Stimulated activated CD4-positive, alpha-beta T cell treated with anti-CD3 and anti-CD28 coated beads, Interleukin-2, amount 100 ng/mL, for 24 hours (primary cell): ENCODE measurements around the gene TBC1D14.
A peak's percentile ranks its signal among the peaks of the same experiment; 100 is the strongest.

ENCODE experiments used
- DNase-seq, 2 donors: peaks; one replicate each; pipeline ENCODE4 v3.0.0-alpha.2; 2020

The TBC1D14 gene

DNA sequence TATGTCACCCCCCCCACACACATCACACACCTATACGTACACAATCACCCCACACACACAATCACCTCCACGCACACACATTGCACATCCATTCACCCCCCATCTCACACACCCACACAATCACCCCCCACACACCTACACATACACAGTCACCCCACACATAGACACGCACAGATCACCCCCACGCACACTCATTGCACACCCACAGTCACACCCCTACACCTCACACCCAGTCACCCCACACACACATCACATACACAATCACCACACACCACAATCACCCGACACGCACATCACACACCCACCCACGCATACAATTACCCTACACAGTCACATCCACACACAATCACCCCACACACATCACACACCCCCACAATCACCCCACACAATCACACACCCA lies 117.7 kb downstream of the TBC1D14 start:
- DNase-seq, result no peak

DNA sequence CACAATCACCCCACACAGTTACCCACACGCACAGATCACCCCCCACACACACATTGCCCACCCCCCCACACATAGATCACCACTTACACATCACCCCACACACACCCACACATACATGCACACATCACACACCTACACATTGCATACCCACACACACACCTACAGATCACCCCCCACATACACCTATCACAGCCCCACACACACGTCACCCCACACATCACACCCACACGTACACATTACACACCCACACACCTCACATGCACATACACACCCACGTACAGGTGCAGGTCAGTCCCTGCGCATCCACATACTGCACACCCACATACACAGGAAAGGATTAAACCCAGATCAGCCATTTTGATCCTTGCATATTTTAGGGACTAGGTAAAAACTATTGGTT lies 118.3 kb downstream of the TBC1D14 start:
- DNase-seq, result no peak

DNA sequence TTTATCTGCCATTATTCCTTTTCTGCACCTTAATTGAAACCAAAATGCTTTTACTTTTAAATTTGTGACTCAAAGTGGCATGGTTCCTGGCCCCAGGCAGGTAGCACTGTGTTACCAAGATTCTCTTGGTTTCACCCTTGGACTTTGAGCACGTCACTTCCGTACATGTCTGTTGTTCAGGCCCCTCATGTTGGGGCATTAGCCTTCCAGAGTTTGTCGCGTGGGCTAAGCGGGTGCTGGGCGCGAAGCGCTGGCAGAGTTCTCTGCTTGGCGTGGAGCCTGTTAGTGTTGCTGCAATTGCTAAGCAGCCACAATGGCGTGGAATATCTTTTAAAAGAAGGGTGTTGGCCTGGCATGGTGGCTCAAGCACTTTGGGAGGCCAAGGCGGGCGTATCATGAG lies 119.6 kb downstream of the TBC1D14 start:
- DNase-seq, result no peak

DNA sequence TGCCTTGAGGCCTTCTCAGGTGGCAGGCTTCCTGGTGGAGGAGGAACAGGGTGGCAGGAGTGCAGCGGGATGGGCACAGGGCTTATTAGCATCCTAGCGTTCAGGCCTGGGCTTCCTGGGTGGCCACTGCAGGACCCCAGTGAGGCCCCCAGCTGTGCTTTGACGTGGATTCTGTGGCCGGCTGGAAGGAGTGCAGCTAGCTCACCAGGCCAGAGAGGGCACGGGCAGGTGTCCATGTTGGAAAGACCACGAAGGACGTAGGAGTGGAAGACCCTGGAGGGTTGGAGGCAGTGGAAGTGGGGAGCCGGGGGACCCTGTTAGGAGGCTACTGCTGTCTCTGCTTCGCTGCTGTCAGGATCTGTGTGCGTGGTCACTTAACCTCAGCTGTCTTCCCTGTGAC lies 120.3 kb downstream of the TBC1D14 start:
- DNase-seq, result no peak

DNA sequence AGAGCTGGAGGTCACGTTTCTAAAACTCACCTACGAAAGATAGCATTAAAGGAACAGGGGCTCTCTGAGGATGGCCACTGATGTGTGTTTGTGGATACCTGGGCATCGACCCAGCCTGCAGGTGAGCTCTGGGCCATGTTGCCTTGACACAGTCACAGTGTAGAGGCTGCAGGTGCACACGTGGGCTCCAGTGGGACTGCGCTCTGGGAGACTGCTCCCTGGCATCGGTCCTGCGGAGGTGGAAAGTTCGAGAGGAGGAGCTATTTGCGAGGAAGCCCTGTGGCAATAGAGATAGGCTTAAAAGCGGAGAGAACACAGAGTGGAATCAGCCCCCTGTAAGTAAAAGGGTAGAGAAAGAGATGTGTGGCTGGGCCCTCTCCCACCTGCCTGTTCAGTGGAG lies 121.2 kb downstream of the TBC1D14 start:
- no peak for DNase-seq

DNA sequence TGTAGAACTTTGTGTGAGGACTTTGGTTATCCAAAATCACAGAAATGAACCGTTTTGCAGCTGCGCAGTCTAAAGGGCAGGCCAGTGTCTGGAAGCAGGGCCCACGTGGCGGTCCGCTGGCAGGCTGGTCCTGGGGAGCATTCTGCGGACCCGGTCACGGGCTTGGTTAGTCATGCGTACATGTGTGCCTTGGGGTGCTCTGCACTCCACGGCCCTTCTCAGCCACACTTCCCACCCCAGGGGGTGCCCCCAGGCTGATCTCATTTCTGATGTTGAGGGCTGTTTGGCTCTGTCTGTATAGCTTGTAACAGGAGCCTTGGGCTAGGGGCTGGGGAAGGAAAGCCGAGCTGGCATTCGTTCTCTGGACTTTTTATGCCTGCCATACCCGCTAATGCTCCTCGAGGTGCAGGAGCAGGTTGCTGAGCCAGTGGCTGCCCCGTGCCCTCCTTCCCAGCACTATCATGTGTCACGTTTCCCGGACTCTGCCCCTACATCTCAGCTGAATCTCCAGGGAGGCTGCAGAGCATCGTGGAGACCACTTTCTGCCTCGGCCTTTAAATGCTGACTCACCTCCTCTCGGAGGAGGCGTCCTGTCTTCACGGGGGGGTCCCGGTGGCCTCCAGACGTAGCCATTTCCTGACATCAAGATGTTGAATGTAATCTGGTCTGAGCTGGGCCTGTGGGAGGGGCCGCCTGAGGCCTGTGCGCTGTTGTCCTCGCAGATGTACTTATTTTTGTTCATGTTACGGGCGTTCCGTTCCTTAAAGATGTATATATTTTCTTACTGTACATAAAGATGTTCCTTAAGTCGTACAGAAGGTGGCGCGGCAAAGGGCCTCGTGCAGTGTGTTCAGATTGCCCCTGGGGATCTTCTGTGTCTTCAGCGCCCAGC lies 122.2 kb downstream of the TBC1D14 start:
- DNase-seq, result no peak

DNA sequence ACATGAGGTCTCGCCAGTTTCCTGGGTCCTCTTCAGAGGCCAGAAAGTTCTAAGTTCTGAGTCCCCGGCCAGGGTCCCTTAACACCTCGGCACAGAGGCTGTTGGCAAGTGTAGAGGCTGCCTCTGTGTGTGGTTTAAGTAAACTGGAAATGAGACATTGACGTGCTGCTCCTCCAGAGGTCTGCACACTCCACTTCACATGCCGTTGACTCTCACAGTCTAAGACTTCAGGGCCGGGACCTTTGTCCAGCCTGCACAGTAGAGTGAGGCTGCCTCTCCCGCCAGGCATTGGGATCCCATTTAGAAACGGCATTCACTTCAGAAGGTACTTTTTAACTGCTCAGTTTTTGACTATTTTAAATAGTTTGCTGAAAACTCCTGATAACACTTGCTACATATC lies 123.0 kb downstream of the TBC1D14 start:
- DNase-seq, result no peak

DNA sequence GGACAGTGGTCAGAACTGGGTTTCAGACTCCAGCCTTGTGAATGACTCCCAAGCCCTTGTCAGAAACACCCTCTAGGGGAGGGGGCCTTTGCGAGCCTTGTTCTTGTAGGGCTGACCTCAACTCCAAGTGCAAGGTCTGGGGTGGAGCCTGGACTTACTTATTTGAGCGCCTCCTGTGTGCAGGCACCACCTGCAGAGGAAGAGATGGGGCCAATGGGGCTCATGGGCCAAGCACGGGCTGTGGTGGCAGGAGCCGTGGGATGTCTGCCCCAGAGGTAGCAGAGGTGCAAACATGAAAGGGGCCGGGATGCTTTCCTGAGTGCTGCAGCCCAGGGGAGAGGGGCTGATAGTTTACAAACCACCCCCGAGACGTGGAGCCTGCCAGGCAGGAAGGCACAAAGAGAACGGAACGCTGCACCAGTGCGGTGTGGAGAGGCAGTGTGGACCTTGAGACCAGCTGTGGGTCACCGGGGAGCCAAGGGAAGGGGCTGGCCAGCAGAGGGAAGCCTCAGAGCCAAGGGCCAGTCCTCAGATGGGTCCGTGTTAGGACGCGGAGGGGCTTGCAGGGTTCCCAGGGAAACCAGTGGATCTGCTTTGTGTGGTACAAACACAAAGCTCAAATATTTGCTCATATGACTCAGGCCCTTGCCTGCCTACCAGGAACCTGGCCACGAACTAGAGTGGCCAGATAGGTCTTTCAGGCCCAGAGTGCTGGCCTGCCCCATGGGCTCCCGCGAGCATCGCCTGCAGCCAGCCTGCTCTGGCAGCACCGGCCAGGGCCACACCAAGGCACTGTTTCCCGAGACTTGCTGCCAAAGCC lies 124.8 kb downstream of the TBC1D14 start:
- DNase-seq, result no peak

DNA sequence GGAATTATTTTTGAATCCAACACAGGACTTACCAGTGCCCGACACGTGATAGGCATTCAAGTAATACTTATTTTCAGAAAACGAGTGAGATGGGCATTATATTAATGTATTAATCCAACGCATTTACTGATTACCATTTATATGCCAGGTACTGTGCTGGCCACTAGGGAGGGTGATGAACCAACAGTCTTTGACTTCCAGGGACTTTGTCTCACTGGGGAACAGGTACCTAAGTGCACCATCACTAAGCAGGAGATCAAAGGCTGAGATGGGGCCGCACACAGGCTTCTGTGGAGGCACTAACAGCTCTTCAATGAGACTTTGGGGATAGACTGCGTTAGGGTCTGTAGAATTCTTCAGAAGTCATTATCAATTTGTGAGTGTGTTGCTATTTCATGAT lies 127.8 kb downstream of the TBC1D14 start:
- no peak for DNase-seq

DNA sequence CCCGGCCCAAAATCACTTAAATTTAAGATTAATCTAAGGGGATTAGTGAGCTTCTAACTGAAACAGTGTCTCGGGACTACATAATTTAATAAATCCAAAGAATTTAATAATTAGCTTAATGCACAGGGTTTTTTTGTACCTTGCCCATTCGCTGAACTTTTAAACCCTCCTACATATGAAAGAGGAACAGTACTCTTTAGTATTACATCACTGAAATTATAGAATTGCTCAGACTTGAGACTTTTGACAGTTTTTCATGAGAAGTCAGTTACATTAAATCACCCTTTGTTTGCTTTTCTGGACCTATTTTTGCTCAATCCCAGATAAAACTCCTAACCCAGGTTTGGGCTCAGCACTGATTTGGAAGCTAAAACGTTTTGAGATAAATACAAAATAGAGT lies 131.1 kb downstream of the TBC1D14 start:
- no peak for DNase-seq

DNA sequence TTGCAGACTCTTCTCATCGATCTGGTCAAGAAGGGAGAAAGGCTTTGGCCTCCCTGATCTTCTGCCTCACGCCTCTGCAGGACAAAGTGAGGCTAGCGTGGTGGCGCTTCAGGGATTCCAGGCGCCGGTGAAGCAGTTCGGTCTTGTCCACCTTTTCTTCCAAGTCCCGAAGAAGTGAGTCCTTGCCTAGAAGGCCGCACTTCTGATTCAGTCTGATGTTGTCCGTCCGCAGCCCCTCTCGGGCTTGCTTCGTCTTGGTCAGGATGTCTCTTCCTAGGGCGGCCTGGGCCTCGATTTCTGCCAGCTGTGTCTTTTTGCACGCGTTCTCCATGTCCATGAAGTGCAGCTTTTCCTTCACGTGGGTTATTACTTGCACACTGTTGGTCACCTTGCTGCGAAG lies 131.6 kb downstream of the TBC1D14 start:
- no peak for DNase-seq

DNA sequence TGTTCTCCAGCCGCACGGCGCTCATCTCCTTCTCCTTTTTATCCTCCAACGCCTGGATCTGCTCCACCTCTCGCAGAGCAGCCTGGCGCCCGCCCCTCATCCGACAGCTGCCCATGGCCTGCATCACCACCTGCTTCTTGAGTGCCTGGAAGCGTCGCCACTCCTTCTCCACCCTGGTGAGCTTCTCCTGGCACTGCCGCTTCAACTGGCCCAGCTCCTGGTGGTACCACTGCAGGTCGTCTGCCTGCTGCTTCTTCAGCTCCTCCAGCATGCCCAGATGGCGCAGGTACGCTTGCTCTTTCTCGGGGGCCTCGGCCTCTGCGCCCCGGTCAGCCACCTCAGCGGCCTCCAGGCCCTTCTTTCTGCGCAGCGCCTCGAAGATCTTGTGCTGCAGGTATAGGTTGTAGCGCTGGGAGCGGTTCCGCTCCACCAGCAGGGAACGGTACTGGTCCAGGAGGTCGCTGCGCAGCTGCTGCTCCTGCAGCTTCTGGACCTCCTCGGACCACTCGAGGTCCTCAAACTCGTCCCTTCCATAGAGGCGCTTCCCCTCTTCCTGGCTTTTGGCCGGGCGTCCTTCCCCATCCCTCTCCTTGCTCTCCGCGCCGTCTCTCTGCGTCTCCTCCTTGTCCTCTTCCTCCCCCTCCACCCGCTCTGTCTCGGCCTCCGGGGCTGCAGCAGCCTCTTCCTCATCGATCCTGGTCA lies 132.3 kb downstream of the TBC1D14 start:
- DNase-seq, result no peak

DNA sequence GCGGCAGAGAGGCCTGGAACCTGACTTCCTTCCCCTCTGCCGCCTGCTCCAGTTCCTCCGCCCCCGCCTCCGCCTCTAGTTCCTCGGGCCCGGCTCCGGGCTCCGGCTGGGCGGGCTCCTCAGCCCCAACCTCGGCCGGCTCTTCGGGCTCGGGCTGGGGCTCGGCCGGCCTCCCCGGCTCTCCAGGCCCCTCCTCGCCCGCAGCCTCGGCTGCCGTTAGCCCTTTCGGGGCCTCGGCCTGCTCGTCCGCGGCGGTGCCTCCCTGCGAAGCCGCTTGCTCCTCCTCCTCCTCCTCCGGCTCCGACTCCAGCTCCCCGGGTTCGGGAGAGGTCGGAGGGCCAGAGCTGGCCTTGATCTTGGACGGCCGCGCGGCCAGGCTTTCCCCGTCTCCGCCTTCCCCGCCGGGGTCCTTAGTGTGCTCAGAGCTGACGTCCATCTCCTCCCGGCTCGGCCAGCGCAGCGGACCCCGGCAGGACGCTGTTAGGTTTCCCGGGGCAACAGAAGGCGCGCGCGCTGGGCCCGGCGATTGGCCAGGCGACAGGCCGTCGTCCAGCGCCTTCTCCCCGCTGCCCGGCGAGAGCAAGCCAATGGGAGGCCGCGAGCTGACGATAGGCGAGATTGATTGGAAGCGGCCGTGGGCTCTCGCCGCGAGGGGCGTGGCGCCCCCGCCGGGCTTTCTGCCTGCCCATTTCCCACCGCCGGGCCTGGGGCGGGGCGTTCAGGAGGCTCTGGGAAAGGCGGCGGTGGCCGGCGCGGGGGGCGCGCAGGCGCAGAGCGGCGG lies 133.1 kb downstream of the TBC1D14 start:
- DNase-seq, result peak; percentile 91 to 95

DNA sequence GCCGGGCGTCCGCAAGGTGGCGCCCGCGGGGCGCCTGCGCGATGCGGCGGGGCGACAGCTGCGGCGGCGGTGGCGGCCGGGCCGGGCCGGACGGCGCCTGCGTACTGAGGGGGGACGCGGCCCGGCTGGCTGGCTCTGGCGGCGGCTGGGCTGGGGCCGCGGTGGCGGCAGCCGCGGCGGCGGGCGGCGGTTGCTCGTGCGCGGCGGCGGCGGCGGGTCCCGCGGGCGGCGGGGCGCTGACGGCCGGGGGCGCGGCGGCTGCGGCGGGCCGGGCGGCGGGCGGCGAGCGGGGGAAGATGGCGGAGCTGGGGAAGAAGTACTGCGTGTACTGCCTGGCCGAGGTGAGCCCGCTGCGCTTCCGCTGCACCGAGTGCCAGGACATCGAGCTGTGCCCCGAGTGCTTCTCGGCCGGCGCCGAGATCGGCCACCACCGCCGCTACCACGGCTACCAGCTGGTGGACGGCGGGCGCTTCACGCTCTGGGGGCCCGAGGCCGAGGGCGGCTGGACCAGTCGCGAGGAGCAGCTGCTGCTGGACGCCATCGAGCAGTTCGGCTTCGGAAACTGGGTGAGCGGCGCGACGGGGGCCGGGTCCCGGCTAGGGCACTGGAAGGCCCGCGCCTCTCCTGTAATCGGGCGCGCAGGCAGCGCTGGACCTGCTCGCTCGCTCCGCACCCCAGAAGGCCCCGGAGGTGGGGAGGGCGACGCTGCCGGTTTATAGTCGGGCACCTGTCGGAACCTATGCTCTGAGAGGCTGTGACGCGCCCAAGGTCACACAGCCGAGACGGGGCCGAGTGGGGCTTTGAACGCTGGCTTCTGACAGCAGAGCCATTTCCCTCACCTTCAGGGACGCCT lies 133.9 kb downstream of the TBC1D14 start, which contains the start of gene TADA2B:
Gene TADA2B, plus strand, starts transcription at position 89 of the 853 bp plus-strand sequence. Its CDS starts 208 bp downstream, at position 297.
- peak; percentile 54 to 60 for DNase-seq

DNA sequence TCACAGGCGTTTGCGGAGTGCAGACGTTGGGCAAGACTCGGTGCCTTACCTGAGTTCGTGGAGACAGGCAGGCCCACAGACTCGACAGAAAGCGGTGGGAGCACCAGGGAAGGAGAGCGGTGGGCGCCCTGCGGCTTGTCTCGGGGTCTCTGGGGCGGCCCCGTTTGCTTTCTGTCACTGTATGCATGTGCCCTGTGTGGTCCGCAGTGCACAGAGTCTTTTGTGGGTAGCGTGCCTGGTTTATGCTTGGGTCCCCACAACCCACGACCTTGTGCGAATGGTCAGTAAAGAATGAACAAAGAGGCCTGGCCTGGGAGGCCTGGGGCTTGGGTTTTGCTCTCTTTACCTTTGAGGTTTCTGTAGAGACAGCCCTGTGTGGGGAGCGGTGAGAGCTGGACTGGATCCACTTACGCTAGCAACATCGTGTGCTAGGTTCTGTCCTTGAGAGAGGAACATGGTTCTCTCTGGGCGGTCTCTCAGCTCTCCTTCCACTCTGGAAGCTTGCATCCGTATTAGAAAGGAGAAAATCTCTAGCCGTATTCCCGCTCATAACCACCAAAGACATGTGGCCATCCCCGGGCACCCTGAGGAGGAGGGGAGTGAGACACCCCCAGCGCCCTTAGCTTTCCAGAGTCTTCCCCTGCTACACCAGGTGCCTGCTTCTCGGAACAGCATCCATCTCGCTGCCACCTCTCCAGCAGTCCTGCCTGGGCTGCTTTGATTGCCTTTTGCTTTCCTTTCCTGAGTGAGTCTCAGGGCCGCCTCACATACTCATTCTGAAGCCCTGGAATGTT lies 134.7 kb downstream of the TBC1D14 start:
- no peak for DNase-seq

DNA sequence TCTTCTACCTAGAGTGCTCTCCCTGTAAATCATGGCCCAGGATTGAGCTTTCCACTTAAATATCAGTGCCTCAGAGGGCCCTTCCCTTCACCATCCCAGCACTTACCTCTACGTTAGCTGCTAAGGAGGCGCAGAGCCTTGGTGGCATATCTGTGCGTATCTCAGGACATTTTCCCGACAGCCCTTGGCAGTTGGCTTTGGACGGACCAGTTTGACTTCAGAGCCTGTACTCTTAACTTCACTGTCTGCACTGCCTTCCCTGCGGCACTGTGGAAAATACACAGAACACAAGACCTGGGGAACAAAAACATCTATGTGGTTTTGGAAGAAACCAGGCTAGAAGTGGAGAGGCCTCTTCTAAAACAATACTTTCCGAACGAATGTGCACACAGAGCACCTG lies 135.9 kb downstream of the TBC1D14 start:
- DNase-seq, result no peak

DNA sequence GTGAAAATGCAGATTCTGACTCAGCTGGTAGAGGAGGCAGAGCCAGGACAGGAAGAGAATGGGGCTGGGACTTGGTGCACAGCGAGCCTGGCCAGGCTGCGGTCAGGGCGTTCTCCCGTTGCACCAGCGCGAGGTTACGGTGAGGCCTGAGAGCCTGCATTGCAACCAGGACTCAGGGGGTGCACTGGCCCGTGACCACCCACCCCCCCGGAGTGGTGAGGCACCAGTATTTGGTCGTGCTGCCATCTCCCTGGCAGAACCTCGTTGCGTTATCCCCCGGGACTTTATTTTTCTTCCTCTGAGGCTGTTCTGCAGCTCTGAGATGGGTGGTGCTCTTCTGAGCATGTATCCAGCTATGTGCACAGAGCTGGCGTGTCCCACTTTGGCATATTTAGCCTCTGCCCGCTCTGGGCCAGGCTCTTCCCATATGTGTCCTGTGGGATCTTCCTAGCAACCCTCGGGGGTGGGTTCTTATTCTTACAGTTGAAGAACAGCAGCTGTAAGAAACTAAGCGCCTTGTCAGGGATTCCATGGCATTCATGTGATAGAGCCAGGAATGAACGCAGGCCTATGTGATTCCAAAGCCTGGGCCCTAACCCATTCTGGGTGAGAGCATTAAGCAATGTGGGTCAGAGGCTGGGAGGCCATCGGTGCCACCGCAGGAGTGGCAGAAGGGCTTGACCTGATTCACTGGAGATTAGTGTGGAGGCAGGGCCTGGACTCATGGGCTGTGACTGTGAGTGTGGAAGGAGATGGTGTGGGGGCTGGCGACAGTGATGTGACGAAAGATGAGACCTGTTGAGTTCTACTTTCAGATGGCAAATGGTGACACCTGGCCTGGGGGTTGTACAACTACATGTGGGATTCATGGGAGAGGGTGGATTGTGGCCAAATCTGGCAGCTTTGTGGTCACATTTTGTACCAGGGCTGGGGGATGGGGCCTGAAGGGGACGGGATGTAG lies 136.6 kb downstream of the TBC1D14 start:
- no peak for DNase-seq

DNA sequence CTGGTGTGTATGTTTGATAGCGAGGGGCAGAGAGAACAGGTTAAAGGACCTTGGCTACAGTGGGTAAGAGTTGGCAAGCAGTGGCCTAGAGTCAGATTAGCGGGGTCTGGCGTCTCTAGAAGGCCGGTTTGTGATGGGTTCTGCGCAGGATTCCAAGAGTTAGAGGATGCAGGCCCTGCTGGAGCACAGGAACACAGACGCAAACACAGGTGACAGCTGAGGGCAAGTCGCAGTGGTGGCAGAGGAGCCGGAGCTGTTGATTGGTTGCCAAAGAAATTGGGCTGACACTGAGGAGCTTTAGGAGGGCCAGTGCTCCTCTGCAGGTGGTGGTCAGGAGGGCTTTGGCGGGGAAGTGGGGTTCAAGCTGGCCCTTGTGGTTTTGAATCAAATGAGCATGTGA lies 137.3 kb downstream of the TBC1D14 start:
- no peak for DNase-seq

DNA sequence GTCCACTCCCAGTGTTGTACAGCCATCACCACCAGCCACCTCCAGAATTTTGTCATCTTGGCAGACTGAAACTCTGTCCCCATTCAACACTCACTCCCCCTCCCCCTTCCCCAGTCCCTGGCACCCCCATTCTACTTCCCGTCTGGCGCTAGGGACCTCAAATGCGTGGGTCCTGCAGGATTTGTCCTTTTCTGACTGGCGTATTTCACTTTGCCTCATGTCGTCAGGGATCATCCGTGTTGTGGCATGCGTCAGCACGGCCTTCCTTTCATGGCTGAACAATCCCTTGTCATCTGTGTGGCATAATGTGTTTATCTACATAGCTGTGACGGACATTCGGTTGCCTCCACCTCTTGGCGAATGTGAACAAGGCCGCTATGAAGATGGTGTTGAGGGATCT lies 139.0 kb downstream of the TBC1D14 start:
- DNase-seq, result no peak
